ENCODE results near the gene UMODL1.

The UMODL1 gene

GRCh38 chr21:42073145-42074099 is 2.3 kb downstream of the UMODL1 start:
- TF ChIP-seq GATA2 (IDR thresholded peaks at IDR 0.05; ENCODE audit: low read depth, low read length) = no peak
- no peak for TF ChIP-seq GATA3 (IDR thresholded peaks at IDR 0.05; ENCODE audit: low read depth, low read length)

- TF ChIP-seq GATA3 (IDR thresholded peaks at IDR 0.05; ENCODE audit: low read depth, low read length) (no peak), GATA2 (IDR thresholded peaks at IDR 0.05; ENCODE audit: low read depth, low read length) (no peak)
Observed at GRCh38 chr21:42075686-42076471, 4.8 kb downstream of the UMODL1 start.

GRCh38 chr21:42079008-42079938 is 8.2 kb downstream of the UMODL1 start:
- TF ChIP-seq GATA3 (IDR thresholded peaks at IDR 0.05; ENCODE audit: low read depth, low read length) = no peak
- TF ChIP-seq GATA2 (IDR thresholded peaks at IDR 0.05; ENCODE audit: low read depth, low read length) = no peak

- TF ChIP-seq GATA3 (IDR thresholded peaks at IDR 0.05; ENCODE audit: low read depth, low read length) (no peak), GATA2 (IDR thresholded peaks at IDR 0.05; ENCODE audit: low read depth, low read length) (no peak)
Observed at GRCh38 chr21:42079939-42080787, 9.0 kb downstream of the UMODL1 start.

- TF ChIP-seq GATA3 (IDR thresholded peaks at IDR 0.05; ENCODE audit: low read depth, low read length) = no peak
- no peak for TF ChIP-seq GATA2 (IDR thresholded peaks at IDR 0.05; ENCODE audit: low read depth, low read length)
Observed at GRCh38 chr21:42080788-42081083, 9.6 kb downstream of the UMODL1 start.

- no peak for TF ChIP-seq GATA3 (IDR thresholded peaks at IDR 0.05; ENCODE audit: low read depth, low read length)
- no peak for TF ChIP-seq GATA2 (IDR thresholded peaks at IDR 0.05; ENCODE audit: low read depth, low read length)
Observed at GRCh38 chr21:42081138-42081537, 10.0 kb downstream of the UMODL1 start.

- TF ChIP-seq GATA3 (IDR thresholded peaks at IDR 0.05; ENCODE audit: low read depth, low read length) = no peak
- no peak for TF ChIP-seq GATA2 (IDR thresholded peaks at IDR 0.05; ENCODE audit: low read depth, low read length)
Observed at GRCh38 chr21:42081931-42082381, 10.8 kb downstream of the UMODL1 start.

GRCh38 chr21:42082501-42083360 is 11.6 kb downstream of the UMODL1 start:
- TF ChIP-seq GATA2 (IDR thresholded peaks at IDR 0.05; ENCODE audit: low read depth, low read length) (no peak), GATA3 (IDR thresholded peaks at IDR 0.05; ENCODE audit: low read depth, low read length) (no peak)

- TF ChIP-seq GATA2 (IDR thresholded peaks at IDR 0.05; ENCODE audit: low read depth, low read length) (no peak), GATA3 (IDR thresholded peaks at IDR 0.05; ENCODE audit: low read depth, low read length) (no peak)
Observed at GRCh38 chr21:42083361-42083690, 12.2 kb downstream of the UMODL1 start.

- no peak for TF ChIP-seq GATA2 (IDR thresholded peaks at IDR 0.05; ENCODE audit: low read depth, low read length)
- TF ChIP-seq GATA3 (IDR thresholded peaks at IDR 0.05; ENCODE audit: low read depth, low read length) = no peak
Observed at GRCh38 chr21:42084079-42084478, 13.0 kb downstream of the UMODL1 start.

GRCh38 chr21:42085246-42086077 is 14.3 kb downstream of the UMODL1 start:
- TF ChIP-seq GATA2 (IDR thresholded peaks at IDR 0.05; ENCODE audit: low read depth, low read length) = no peak
- TF ChIP-seq GATA3 (IDR thresholded peaks at IDR 0.05; ENCODE audit: low read depth, low read length) = no peak

Data from SH-SY5Y (cell line).